ENCODE results near the gene PBX1.

DNA sequence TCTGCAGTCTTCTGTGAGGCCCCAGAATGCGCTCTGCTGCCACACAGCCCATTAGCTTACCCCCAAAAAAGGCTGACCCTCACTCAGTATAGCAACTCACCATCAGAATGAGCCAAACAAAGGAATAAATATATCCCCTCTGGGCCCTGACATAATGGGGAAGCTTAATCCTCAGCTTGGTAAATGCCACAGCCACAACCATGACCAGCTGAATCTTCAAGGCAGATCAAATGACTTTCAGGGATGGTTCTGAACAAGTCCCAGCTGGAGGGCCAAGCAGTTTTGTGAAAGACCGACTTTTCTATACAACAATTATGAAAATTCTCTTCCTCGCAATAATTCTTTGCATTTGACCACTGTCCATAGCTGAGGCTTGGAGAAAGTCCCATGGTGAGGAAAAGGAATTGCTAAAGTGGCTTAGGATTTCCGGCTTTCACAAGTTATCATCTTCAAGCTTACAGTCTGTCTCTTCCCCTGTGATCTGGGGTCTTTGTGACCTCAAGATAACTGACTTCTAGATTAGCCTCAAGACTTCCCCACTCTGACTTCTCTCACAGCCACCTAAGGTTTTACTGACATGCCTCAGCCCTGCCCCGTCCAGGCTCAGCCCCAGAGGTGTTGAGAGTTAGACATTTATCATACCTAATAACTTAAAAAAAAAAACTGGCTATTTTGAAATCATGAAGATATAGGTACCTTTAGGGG, 47.8 kb upstream of the PBX1 start:
- TF ChIP-seq, protein P1, sequence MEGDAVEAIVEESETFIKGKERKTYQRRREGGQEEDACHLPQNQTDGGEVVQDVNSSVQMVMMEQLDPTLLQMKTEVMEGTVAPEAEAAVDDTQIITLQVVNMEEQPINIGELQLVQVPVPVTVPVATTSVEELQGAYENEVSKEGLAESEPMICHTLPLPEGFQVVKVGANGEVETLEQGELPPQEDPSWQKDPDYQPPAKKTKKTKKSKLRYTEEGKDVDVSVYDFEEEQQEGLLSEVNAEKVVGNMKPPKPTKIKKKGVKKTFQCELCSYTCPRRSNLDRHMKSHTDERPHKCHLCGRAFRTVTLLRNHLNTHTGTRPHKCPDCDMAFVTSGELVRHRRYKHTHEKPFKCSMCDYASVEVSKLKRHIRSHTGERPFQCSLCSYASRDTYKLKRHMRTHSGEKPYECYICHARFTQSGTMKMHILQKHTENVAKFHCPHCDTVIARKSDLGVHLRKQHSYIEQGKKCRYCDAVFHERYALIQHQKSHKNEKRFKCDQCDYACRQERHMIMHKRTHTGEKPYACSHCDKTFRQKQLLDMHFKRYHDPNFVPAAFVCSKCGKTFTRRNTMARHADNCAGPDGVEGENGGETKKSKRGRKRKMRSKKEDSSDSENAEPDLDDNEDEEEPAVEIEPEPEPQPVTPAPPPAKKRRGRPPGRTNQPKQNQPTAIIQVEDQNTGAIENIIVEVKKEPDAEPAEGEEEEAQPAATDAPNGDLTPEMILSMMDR (IDR thresholded peaks at IDR 0.05), result no peak
- no peak for TF ChIP-seq POLR2A (IDR thresholded peaks at IDR 0.05)

All from breast epithelium (tissue), 3 donors.